PFSK-1 (cell line): Measurements from ENCODE around the gene KIF20B.

ENCODE experiments used
- FOXP2 ChIP-seq: optimal IDR thresholded peaks from 2 replicates; pipeline ENCODE3; 2011; ENCODE audit warnings: borderline replicate concordance, control low read depth, inconsistent platforms; ENCODE audit not compliant: insufficient read depth; ENCODE audit errors: extremely low read length, extremely low read depth
- POLR2AphosphoS5 ChIP-seq: IDR thresholded peaks from 2 replicates; pipeline ENCODE4 v1.6.1; 2012; ENCODE audit warnings: low read depth, mild to moderate bottlenecking, control low read depth, low read length, moderate library complexity
- TAF1 ChIP-seq: IDR thresholded peaks from 2 replicates; pipeline ENCODE4 v1.6.1; 2012; ENCODE audit warnings: low read length, control low read depth, borderline replicate concordance; ENCODE audit not compliant: insufficient read depth
- TF ChIP-seq, protein P1 (sequence below), 2 experiments: IDR thresholded peaks; 2 replicates each; pipeline versions ENCODE4 v1.6.1 to v1.8.0; 2011 to 2012; ENCODE audit warnings: low read depth in 2 of 2, low read length in 2 of 2, control low read depth in 1 of 2, inconsistent platforms in 1 of 2, mild to moderate bottlenecking in 1 of 2, moderate library complexity in 1 of 2; ENCODE audit not compliant: insufficient read depth in 1 of 2

- no peak for TF ChIP-seq POLR2AphosphoS5
- no peak for TF ChIP-seq FOXP2
- TF ChIP-seq, protein P1, sequence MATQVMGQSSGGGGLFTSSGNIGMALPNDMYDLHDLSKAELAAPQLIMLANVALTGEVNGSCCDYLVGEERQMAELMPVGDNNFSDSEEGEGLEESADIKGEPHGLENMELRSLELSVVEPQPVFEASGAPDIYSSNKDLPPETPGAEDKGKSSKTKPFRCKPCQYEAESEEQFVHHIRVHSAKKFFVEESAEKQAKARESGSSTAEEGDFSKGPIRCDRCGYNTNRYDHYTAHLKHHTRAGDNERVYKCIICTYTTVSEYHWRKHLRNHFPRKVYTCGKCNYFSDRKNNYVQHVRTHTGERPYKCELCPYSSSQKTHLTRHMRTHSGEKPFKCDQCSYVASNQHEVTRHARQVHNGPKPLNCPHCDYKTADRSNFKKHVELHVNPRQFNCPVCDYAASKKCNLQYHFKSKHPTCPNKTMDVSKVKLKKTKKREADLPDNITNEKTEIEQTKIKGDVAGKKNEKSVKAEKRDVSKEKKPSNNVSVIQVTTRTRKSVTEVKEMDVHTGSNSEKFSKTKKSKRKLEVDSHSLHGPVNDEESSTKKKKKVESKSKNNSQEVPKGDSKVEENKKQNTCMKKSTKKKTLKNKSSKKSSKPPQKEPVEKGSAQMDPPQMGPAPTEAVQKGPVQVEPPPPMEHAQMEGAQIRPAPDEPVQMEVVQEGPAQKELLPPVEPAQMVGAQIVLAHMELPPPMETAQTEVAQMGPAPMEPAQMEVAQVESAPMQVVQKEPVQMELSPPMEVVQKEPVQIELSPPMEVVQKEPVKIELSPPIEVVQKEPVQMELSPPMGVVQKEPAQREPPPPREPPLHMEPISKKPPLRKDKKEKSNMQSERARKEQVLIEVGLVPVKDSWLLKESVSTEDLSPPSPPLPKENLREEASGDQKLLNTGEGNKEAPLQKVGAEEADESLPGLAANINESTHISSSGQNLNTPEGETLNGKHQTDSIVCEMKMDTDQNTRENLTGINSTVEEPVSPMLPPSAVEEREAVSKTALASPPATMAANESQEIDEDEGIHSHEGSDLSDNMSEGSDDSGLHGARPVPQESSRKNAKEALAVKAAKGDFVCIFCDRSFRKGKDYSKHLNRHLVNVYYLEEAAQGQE (IDR thresholded peaks at IDR 0.05; ENCODE audit: insufficient read depth in 1 of 2, low read depth in 2 of 2, low read length in 2 of 2): no peak
- TF ChIP-seq TAF1: no peak
These were observed 112.9 kb downstream of the KIF20B start for GRCh38 chr10:89814278-89814677.
